Endothelial cell of umbilical vein (primary cell): ENCODE measurements around the gene LPIN1. TPM values are rescaled to one million over a fixed set of nuclear protein-coding genes. Genes with fewer than 3 reads are reported as not detected.

Experiments used
- BruUV-seq: library from RNA; stranded (reverse); fragments of 400-500 nt; replicated peaks from 2 replicates; lab custom pipeline; 2021; lab: Mats Ljungman, UMichigan
- CTCF ChIA-PET: fragments of 300-600, 350-600 bp; sonication (Branson Sonifier 250); formaldehyde crosslinking; loops from one replicate; lab custom pipeline; 2021; ENCODE audit warnings: antibody characterized with exemption, inconsistent platforms; lab: Charles Lee
- POLR2A ChIA-PET: fragments of 300-600, 350-600 bp; sonication (Branson Sonifier 250); formaldehyde crosslinking; loops from one replicate; lab custom pipeline; 2021; ENCODE audit warnings: antibody characterized with exemption, inconsistent platforms; lab: Charles Lee
- DNase-seq: peaks from one replicate; pipeline ENCODE4 v3.0.0-alpha.2; 2011; ENCODE audit warnings: low read depth, low spot score
- FAIRE-seq: peaks from 2 replicates; lab custom pipeline; 2011; peaks lifted over from hg19 to GRCh38; lab: Jason Lieb, UNC
- H2AFZ ChIP-seq: 2 replicates; pipeline ENCODE4 v1.6.0; 2012; ENCODE audit warnings: low read depth, low read length, control low read depth, inconsistent platforms
- H3K27ac ChIP-seq: 2 replicates; pipeline ENCODE4 v1.5.1; 2011; ENCODE audit warnings: low read depth, mild to moderate bottlenecking, control low read depth, low read length, moderate library complexity; ENCODE audit not compliant: insufficient read depth
- H3K27me3 ChIP-seq, 2 experiments: 2 replicates each; pipeline versions ENCODE4 v1.6.0 to v1.6.1; 2011; ENCODE audit warnings: low read length in 2 of 2, mixed read lengths in 1 of 2; ENCODE audit not compliant: control insufficient read depth in 2 of 2, insufficient read depth in 2 of 2
- H3K36me3 ChIP-seq, 2 experiments: 2 replicates in 1 of 2; 3 replicates in 1 of 2; pipeline ENCODE4 v1.5.1; 2011; ENCODE audit warnings: low read length in 2 of 2, mild to moderate bottlenecking in 1 of 2, moderate library complexity in 1 of 2; ENCODE audit not compliant: control insufficient read depth in 2 of 2, insufficient read depth in 2 of 2; ENCODE audit errors: extremely low read depth in 1 of 2
- H3K4me1 ChIP-seq: 3 replicates; pipeline ENCODE4 v1.5.1; 2011; ENCODE audit warnings: mild to moderate bottlenecking, low read length; ENCODE audit not compliant: control insufficient read depth, insufficient read depth; ENCODE audit errors: extremely low read depth
- H3K4me2 ChIP-seq: 2 replicates; pipeline ENCODE4 v1.6.1; 2011; ENCODE audit warnings: low read length, control low read depth, mixed read lengths; ENCODE audit not compliant: insufficient read depth
- H3K4me3 ChIP-seq, 3 experiments: fragments of 200-600 bp in 1 of 3; sonication (generic), shearing (Covaris generic) in 1 of 3; replicated peaks in 1 of 3; 2 replicates each; pipeline ENCODE4 v1.5.1; 2011 to 2016; ENCODE audit warnings: control low read depth in 3 of 3, low read length in 3 of 3, mild to moderate bottlenecking in 2 of 3, inconsistent platforms in 1 of 3, low read depth in 1 of 3, moderate library complexity in 1 of 3; ENCODE audit not compliant: insufficient read depth in 1 of 3
- H3K79me2 ChIP-seq: 2 replicates; pipeline ENCODE4 v1.6.0; 2012; ENCODE audit warnings: low read length, inconsistent platforms; ENCODE audit not compliant: control insufficient read depth, insufficient read depth
- H3K9ac ChIP-seq: replicated peaks from 2 replicates; pipeline ENCODE3; 2011; ENCODE audit warnings: low read length, control low read depth; ENCODE audit not compliant: insufficient read depth; ENCODE audit errors: extremely low read depth
- H3K9me1 ChIP-seq: replicated peaks from 3 replicates; pipeline ENCODE4 v1.6.0; 2011; ENCODE audit warnings: mild to moderate bottlenecking, low read length; ENCODE audit not compliant: control insufficient read depth, insufficient read depth; ENCODE audit errors: extremely low read depth
- H3K9me3 ChIP-seq: replicated peaks from 2 replicates; pipeline ENCODE4 v1.5.1; 2012; ENCODE audit warnings: low read length, inconsistent platforms; ENCODE audit not compliant: control insufficient read depth, insufficient read depth
- H4K20me1 ChIP-seq: replicated peaks from 2 replicates; pipeline ENCODE3; 2011; ENCODE audit warnings: mild to moderate bottlenecking, low read length; ENCODE audit not compliant: control insufficient read depth, insufficient read depth; ENCODE audit errors: extremely low read depth
- CTCF ChIP-seq, 2 donors: IDR thresholded peaks; 1 replicate in 1 of 2; 2 replicates in 1 of 2; pipeline ENCODE4 v1.5.1; 2011; ENCODE audit warnings: low read length in 2 of 2, mild to moderate bottlenecking in 2 of 2, moderate library complexity in 2 of 2, control low read depth in 1 of 2, inconsistent platforms in 1 of 2, low read depth in 1 of 2; ENCODE audit not compliant: insufficient read depth in 1 of 2; ENCODE audit errors: extremely low read depth in 1 of 2
- EZH2 ChIP-seq: IDR thresholded peaks from 2 replicates; pipeline ENCODE4 v1.6.1; 2012; ENCODE audit warnings: borderline replicate concordance, low read depth, mild to moderate bottlenecking, moderate library complexity, low read length, inconsistent platforms; ENCODE audit not compliant: severe bottlenecking
- FOS ChIP-seq: IDR thresholded peaks from 2 replicates; pipeline ENCODE4 v1.6.1; 2011; ENCODE audit warnings: mild to moderate bottlenecking, low read length, moderate library complexity, borderline replicate concordance; ENCODE audit not compliant: insufficient read depth
- GATA2 ChIP-seq: IDR thresholded peaks from 2 replicates; pipeline ENCODE4 v1.7.0; 2011; ENCODE audit warnings: low read depth, mild to moderate bottlenecking, moderate library complexity, mixed read lengths, low read length; ENCODE audit not compliant: insufficient read length, insufficient read depth
- JUN ChIP-seq: IDR thresholded peaks from 2 replicates; pipeline ENCODE4 v1.6.1; 2011; ENCODE audit warnings: borderline replicate concordance, low read depth; ENCODE audit not compliant: insufficient read length, insufficient read depth
- MYC ChIP-seq: IDR thresholded peaks from one replicate; pipeline ENCODE4 v1.6.1; 2011; ENCODE audit warnings: mild to moderate bottlenecking, low read depth, low read length
- POLR2A ChIP-seq: IDR thresholded peaks from 2 replicates; pipeline ENCODE4 v1.6.1; 2012; ENCODE audit warnings: low read depth, mild to moderate bottlenecking, control low read depth, low read length
- POLR2AphosphoS5 ChIP-seq: IDR thresholded peaks from 2 replicates; pipeline ENCODE4 v1.6.1; 2012; ENCODE audit warnings: low read depth, mild to moderate bottlenecking, control low read depth, low read length, moderate library complexity; ENCODE audit not compliant: insufficient read depth
- dilution Hi-C: fragments of 300-500 bp; cut with MboI; formaldehyde crosslinking; loops from one replicate; pipeline ENCODE4 v1.15.0; 2019; ENCODE audit warnings: low sequenced_read_pairs; ENCODE audit not compliant: extremely low pct_ligation_motif_present
- intact Hi-C: fragments of 100-400 bp; cut with micrococcal nuclease; formaldehyde crosslinking; loops from one replicate; pipeline ENCODE4 v1.10.0; 2022
- polyA plus RNA-seq, 4 experiments: library from polyadenylated mRNA; depleted of rRNA in 3 of 4; stranded (reverse) in 3 of 4; unstranded in 1 of 4; fragments of >200 nt; gene quantifications; 2 replicates each; pipeline versions ENCODE4 v1.2.1 to v1.2.3, GENCODE V29; 2011 to 2012; ENCODE audit warnings: missing spikeins in 1 of 4
- total RNA-seq: library from RNA; stranded (reverse); gene quantifications from 2 replicates; pipeline ENCODE4 v1.2.3, GENCODE V29; 2021
- TF ChIP-seq, protein P1 (sequence below): IDR thresholded peaks from 2 replicates; pipeline ENCODE4 v1.6.1; 2011; ENCODE audit not compliant: insufficient read depth, insufficient read length

Gene LPIN1
- total and polyA plus RNA-seq, 2 donors (not counting 3 experiments of a cell fraction or from before 2014, with no cell fraction given): 26.6 to 80.4 TPM

DNA sequence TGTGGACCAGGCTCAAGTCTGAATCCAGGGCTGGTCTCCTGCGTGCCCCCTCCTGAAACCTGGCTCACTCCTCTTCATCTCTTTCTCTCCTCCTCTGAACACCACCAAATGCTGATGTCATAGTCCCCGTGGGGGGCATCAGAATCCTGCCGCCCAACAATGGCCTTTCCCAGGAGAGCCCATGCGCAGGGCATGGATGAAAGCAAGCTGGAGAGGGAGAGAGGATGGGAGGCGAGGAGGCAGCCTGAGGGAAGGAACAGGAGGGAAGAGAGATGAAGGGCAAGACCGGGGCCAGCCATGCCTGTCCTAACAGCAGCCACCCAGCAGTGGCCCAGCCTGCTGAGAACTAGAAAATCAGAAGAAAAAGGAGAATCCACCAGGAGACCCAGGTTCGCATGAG is 22.3 kb upstream of the LPIN1 start:
- no TSS peak for BruUV-seq
- Histone ChIP-seq H3K36me3 (no peaks in the 10 kb centered on the region), H3K79me2 (no peaks in the 10 kb centered on the region), H3K4me2 (no peak overlapping the region), H3K4me1 (no peaks in the 10 kb centered on the region), H3K9me1 (no peaks in the 10 kb centered on the region), H3K27me3 (peaks cover 20 to 49% of the 10 kb centered on the region in 2 experiments), H3K9me3 (no peaks in the 10 kb centered on the region), H3K4me3 (no peak overlapping the region), H2AFZ (no peak overlapping the region), H4K20me1 (no peaks in the 10 kb centered on the region), H3K27ac (no peak overlapping the region), H3K9ac (no peak overlapping the region)
- POLR2A ChIA-PET: no interaction called here
- dilution Hi-C loops: no loop called here
- TF ChIP-seq, protein P1, sequence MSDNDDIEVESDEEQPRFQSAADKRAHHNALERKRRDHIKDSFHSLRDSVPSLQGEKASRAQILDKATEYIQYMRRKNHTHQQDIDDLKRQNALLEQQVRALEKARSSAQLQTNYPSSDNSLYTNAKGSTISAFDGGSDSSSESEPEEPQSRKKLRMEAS: no peak
- TF ChIP-seq CTCF (IDR thresholded peaks at IDR 0.05; ENCODE audit: extremely low read depth in 1 of 2, insufficient read depth in 1 of 2, low read depth in 1 of 2, low read length in 2 of 2): no peak
- TF ChIP-seq EZH2: no peak
- intact Hi-C loops: no loop called here
- FAIRE-seq: no peak
- CTCF ChIA-PET: interaction anchor here (0.9 to 1.3 kb wide), 2 partner anchors 31 to 36 kb away, joined by 3 to 4 read pairs; no protein-coding TSS in a partner anchor
- no peak for DNase-seq

- no peak for TF ChIP-seq POLR2AphosphoS5
- TF ChIP-seq JUN: no peak
- no peak for TF ChIP-seq EZH2
- no peak for TF ChIP-seq CTCF (IDR thresholded peaks at IDR 0.05; ENCODE audit: extremely low read depth in 1 of 2, insufficient read depth in 1 of 2, low read depth in 1 of 2, low read length in 2 of 2)
- TF ChIP-seq, protein P1: no peak
- no peak for TF ChIP-seq FOS
- TF ChIP-seq GATA2: no peak
- no peak for TF ChIP-seq MYC
- TF ChIP-seq POLR2A: no peak
- no peaks in the 10 kb centered on the region for H3K79me2 ChIP-seq
- H3K9me1 ChIP-seq: no peaks in the 10 kb centered on the region
- H2AFZ ChIP-seq: no peak overlapping the region
- no peaks in the 10 kb centered on the region for H3K36me3 ChIP-seq
- intact Hi-C loops: no loop called here
- dilution Hi-C loops: no loop called here
- H3K4me1 ChIP-seq: no peaks in the 10 kb centered on the region
- POLR2A ChIA-PET: no interaction called here
- H3K9ac ChIP-seq: no peak overlapping the region
- no peak for DNase-seq
- CTCF ChIA-PET: no interaction called here
- no peak overlapping the region for H3K27ac ChIP-seq
- no peak for FAIRE-seq
- no peak overlapping the region for H3K4me3 ChIP-seq
- H3K27me3 ChIP-seq: peaks cover 25 to 45% of the 10 kb centered on the region in 2 experiments
- no peaks in the 10 kb centered on the region for H4K20me1 ChIP-seq
- no peak overlapping the region for H3K4me2 ChIP-seq
- no peaks in the 10 kb centered on the region for H3K9me3 ChIP-seq
- no TSS peak for BruUV-seq
These were observed 20.0 kb upstream of the LPIN1 start for GRCh38 chr2:11726384-11726783.
